Cerebellar cortex (tissue), 1 donor: ENCODE data around the gene PPP2R1A.
"Not testable (repeated sequence)": the region's sequence is repeated elsewhere in the genome, so short reads cannot be mapped to it uniquely, and the experiment has no call there.

Source experiments
- DNase-seq: peaks from one replicate; pipeline ENCODE4 v3.0.0-alpha.2; 2015; ENCODE audit warnings: low spot score

The PPP2R1A gene

DNA sequence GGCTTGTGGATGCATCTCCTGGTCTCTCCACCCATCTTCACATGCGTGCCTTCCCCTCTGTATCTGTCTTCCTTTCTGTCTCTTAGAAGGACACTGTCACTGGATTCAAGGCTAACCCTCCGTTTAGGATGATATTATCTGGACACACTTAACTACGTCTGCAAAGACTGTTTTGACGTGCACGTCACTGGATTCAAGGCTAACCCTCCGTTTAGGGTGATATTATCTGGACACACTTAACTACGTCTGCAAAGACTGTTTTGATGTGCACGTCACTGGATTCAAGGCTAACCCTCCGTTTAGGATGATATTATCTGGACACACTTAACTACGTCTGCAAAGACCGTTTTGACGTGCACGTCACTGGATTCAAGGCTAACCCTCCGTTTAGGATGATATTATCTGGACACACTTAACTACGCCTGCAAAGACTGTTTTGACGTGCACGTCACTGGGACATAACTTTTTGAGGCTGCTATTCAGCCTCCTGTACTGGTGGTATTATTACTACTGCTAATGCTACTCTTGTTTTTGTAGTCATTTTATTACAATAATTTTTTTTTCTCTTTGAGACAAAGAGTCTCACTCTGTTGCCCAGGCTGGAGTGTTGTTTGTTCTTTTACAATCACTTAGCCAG is 11.0 kb downstream of the PPP2R1A start:
- not testable (repeated sequence) for DNase-seq

DNA sequence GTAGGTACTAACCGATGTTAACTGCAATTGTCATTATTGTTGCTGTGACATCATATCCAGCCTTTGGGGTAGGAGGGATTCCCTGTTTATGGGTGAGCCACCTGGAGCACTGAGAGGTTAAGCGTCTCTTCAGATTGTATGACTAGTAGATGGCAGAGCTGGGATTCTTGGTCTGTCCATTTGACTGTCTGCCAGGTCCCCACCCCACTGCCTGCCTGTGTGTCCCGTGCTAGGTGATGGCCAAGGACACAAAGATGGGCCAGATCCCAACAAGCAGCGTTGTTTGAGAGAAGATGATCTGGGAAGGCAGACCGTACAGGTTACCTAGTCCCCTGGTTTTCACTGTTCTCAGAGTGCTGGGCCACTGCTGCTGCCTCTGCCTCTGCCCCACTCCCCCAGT is 16.6 kb downstream of the PPP2R1A start:
- no peak for DNase-seq

DNA sequence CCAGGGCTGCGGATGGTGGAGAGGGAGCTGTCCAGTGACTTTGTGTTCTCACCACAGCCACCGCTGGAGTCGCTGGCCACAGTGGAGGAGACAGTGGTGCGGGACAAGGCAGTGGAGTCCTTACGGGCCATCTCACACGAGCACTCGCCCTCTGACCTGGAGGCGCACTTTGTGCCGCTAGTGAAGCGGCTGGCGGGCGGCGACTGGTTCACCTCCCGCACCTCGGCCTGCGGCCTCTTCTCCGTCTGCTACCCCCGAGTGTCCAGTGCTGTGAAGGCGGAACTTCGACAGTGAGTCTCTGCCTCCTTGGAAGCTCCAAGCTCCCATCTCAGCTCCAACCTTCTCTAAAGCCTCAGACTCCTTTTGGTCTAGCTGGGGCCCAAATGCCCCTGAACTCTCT is 21.4 kb downstream of the PPP2R1A start:
- no peak for DNase-seq

DNA sequence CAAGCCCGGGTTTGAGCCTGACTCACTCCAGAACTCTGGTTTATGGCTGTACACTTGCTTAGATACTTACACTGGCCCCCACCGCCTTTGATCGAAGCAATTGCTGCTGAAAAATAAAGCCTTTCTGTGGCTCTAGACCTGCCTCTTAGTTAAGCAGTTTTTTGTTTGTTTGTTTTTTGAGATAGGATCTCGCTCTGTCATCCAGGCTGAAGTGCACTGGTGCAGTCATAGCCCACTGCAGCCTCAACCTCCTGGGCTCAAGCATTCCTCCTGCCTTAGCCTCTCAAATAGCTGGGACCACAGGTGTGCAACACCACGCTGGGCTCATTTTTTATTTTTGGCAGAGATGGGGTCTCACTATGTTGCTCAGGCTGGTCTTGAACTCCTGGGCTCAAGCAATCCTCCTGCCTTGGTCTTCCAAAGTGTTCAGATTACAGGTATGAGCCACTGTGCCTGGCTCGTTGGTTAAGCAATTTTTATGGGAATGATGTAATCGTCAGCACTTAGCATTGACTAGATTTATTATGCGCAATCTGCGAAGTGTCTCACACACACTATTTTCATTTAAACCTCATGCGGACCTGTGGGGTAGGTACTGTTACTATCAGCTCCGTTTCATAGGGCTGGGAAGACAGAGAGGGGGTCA is 22.2 kb downstream of the PPP2R1A start:
- DNase-seq, result no peak

DNA sequence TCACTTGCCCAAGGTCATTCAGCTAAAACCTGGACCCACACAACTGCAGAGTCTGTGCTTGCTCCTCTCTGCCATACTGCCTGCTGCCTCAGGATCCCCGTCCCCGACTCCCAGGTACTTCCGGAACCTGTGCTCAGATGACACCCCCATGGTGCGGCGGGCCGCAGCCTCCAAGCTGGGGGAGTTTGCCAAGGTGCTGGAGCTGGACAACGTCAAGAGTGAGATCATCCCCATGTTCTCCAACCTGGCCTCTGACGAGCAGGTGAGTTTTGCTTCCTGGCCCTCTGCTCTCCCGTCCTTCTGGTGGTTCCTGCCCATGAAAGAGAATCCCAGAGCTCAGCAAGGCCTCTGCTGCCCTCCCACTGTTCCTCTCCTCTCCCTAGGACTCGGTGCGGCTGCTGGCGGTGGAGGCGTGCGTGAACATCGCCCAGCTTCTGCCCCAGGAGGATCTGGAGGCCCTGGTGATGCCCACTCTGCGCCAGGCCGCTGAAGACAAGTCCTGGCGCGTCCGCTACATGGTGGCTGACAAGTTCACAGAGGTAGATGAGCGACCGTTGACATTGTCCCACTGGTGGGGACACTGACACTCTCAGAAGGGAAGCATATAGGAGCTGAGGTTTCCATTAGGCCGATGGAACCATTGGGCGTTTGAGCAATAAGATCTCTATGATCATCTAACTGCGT is 22.9 kb downstream of the PPP2R1A start:
- DNase-seq, result no peak

DNA sequence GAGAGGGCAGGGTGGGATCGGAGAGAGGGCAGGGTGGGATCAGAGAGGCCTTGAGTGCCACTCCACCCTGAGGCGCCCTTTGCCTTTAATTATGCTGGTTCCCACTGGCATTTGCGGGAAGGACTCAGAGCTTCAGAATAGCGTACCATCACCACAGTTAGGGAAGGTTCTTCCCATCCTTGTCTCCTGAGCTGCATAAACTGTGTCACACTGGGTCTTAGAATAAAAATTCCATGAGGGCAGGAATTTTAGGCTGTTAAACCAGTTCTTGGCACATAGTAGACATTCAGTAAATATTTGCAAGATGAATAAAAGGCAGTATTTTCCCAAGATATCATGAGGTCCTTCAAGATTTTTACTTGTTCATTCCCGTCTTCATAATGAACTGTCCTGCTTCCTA is 24.4 kb downstream of the PPP2R1A start:
- no peak for DNase-seq

DNA sequence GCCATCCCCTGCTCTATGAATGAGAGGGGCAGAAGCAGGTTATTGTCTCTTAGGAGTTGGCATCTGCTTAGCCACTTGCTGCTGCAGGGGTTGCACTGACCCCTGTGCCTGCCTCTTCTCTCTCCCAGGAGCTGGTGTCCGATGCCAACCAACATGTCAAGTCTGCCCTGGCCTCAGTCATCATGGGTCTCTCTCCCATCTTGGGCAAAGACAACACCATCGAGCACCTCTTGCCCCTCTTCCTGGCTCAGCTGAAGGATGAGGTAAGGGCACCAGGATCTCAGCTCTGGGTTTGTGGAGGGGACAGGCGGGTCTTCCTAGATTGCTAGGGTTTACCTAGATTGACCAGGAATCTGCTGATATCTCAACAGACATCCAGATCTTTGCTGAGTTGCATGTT is 26.5 kb downstream of the PPP2R1A start:
- no peak for DNase-seq

DNA sequence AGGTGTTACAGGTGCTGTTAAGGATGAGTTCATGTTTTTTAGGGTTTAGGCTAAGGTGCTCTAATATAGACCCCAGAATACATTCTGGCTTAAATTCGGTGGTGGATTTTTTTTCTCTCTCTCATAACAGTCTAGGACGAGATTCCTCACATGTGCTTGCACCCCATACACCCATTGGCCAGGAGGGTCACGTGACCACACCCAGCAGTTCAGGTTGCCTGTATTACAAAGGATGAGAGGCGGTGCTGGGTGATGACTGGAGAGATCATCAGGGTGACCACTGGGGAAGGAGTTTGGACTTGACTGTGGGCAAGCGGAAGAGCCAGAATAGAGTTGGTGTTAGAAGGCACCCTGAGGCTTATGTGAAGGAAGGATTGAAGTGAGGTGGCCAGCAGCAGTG is 27.7 kb downstream of the PPP2R1A start:
- DNase-seq, result no peak

DNA sequence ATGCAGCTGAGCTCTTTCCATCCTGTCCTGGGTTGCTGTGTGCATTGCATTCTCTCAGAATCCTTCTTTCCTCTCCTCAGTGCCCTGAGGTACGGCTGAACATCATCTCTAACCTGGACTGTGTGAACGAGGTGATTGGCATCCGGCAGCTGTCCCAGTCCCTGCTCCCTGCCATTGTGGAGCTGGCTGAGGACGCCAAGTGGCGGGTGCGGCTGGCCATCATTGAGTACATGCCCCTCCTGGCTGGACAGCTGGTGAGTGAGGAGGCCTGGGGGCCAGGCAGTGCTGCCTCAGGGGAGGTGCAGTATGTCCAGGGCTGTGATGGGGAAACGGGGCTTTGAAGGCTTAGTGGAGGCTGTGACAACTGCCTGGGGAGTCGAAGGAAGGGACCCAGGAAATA is 29.8 kb downstream of the PPP2R1A start:
- DNase-seq, result no peak

DNA sequence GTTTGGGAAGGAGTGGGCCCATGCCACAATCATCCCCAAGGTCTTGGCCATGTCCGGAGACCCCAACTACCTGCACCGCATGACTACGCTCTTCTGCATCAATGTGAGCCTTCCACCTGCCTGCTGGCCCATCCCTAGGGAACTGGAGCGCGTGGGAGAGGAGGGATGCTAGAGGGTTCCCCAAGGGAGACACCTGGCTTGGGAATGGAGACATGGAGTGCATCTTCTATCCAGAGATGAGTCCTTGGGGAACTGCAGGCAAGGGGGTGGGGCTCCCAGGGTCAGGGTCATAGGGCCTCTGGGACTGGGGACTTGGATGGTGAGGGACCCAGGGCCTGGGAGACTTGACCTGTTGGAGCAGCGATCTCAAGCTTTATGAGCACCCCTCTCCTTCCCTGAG is 31.2 kb downstream of the PPP2R1A start:
- DNase-seq, result no peak

DNA sequence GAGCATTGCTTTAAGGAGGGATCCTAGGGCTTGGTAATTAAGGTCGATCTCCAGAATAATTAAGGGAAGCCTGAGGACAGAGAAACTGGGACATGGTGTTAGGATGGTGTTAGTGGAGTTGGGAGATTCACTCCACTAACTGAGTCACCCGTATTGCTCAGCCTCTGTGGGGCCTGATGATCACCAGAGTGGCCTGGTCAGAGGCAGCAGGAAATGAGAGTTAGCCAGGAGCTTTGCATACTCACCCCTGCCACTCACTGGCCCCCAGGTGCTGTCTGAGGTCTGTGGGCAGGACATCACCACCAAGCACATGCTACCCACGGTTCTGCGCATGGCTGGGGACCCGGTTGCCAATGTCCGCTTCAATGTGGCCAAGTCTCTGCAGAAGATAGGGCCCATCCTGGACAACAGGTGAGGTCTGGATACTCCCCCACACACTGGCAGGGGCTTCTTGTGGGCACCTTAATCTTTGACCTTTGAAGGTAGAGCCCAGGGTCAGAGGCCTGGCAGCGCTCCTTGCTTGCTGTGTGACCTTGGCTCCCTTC is 32.1 kb downstream of the PPP2R1A start:
- DNase-seq, result no peak

DNA sequence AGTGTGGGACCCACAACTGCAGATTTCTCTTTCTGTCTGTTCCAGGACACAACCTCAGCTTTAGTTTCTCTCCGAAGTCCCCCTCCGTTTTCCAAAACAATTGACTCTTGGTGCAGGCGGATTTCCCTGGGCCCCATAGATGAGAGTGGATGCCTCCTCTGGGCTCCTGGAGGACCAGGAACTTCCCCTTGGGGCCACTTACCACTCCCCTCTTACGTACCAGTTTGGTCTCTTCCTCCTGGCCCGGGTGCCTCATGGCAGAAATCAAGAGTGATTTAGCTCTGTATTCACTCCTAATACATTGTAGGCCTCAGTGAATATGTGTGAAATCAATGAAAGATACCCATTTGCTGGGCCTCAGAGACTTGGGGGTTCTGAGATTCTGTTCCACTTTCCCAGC is 34.4 kb downstream of the PPP2R1A start:
- DNase-seq, result no peak

DNA sequence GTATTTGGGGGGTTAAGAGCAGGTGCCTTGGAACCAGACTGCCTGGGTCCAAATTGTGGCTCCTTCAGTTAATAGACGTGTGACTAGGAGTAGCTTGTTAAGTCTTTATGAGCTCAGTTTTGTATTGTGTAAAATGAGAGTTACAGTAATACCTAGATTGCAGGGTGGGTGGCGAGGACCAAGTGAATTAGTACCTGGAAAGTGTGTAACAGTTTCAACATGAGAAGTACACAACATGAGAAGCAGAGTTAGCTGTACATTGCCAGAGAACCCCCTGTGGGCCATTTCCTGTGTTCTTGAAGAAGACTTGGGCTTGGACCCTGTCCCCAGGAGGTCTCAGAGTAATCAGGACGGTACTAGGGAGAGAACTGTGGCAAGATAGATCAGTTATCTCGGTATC is 36.8 kb downstream of the PPP2R1A start:
- DNase-seq, result no peak

DNA sequence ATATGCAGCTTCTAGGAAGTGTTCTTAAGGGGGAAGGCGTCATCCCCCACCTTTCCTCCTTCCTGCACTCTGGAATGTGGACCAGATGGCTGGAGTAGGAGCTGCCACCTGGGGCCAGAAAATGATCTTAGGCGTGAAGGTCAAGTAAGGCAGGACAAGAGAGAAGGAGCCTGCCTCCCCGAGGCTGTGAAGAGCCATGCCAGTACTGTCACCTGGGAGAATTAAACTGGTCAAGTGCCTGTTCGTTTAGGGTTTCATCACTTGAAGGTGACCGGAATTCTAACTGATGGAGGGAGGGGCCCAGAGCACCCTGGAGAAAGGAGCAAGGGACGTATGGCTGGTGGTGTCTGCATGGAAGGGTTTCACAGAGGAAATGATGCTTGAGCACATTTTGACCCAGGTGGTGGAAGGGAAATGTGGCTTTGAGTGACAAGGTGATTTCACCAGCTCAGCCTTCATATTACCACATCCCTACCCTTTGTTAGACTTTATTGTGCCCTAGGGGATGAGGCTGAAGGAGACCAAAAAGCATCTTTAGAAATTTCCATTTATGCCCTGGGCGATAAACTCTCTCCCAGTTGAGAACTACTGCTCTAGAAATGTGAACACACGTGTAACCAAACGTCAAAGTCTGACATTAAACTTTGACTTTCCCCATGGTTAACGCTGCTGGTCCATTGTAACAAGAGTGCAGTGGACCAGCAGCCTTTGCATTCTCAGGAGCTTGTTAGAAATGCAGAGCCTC is 37.5 kb downstream of the PPP2R1A start:
- DNase-seq, result no peak

DNA sequence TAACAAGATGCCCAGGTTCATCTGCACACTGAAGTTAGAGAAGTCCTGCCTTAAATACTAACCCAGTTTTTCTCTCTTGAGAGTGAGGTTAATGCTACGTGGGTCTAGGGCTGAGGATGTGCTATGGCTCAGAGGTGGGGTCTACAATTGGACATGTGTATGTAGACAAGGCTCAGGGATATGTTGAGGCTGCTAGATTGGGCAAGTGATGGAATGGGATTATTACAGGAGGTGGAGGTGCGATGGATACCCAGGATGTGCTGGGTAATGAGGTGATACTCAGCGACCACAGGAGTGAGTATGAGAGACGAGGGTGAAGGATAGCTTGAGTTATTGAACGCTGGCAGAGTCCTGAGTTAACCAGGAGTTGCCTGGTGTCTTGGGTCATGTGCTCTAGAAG is 38.1 kb downstream of the PPP2R1A start:
- DNase-seq, result no peak

DNA sequence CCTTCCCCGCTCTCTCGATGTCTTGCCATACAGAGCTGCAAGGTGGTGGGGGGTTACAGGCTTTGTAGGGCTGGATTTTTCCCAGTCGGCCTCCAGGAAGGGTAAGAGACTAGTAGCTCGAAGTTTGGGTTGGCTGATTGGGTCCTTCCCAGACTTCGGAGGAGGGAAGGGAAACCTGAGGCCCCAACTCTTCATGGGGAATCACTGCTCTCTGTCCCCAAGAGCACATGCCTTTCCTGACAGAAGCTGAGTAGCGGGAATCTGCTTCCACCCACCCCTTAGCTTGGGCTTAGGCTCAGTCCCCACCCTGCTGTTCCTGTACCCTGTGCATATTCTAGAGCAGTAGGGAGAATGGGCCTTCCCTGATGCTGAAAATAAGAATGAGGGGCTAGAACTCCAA is 39.7 kb downstream of the PPP2R1A start:
- DNase-seq, result no peak

DNA sequence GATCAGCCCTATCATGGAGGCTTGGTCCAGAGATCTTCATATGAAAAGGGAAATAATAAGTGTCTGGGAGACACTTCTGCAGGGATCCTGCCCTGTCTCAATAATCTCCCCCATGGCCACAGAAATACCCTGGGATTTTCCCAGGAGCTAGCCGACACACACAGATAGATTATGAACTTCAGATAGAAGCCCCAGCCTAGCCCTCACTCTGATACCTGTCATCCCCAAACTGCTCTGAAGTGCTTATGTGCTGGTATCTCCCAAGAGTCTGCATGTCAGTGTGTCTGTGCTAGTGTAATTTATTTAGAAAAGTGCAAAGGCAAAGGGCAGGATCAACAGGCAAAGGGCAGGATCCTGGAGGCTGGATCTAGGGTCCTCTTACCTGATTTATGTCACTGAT is 40.8 kb downstream of the PPP2R1A start:
- no peak for DNase-seq

DNA sequence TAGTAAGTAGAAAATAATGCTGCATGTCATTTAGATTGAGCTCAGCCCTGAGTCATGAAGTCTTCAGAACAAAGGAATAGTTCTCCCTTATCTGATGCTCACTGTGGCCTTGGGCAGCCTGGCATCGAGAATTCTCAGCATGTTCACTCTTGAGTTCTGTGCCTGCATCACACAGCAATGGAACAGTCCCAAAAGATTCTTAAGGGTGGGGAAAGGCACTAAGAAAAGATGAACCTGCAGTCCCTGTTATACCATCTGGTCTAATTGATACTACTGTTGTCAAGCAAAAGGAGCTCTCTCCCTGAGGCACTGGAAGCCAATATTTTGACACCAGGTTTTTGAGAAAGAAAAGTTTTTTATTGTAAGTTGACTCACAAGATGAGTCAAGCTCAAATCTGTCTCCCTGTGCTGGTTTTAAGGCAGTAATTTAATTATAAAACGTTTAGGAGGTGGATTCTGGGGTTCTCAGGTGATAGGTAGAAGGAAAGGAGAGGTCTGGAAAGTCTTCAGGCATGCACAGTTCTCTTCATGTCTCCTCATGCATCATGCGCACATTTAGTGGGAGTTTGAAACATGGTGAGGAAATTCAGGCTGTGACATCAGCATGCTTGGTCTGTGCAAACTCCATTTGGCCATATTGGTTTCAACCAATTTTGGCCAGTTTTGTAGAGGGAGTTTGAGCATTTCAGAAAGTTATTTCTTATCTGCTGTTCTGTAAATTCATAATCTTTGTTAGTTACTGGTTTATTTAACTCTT is 41.5 kb downstream of the PPP2R1A start:
- DNase-seq, result no peak

DNA sequence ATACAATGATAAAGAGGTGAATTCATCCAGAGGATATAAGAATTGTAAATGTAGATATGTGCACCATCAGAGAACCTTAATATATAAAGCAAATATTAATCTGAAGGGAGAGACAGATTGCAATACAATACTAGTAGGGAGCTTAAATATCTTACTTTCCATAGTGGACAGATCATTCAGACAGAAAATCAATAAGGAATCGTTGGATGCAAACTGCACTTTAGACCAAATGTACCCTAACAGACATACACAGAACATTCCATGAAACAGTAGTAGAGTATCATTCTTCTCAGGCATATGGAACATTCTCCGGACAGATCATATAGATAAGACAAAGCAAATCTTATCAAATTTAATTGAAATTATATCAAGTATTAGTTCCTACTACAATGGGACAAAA is 44.6 kb downstream of the PPP2R1A start:
- no peak for DNase-seq

DNA sequence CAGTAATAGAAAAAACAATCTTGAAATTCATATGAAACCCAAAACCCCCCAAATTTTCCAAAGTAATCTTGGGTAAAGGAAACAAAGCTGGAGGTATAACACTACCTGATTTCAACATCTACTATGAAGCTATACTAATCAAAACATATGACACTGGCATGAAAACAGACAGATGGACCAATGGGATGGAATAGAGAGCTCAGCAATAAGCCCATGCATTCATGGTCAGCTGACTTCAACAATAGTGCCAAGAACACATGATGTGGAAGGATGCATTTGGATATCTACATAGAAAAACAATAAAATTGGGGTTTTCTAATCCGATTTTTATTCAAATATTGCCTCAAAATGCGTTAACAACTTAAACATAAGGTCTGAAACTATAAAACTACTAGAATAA is 47.3 kb downstream of the PPP2R1A start:
- no peak for DNase-seq

DNA sequence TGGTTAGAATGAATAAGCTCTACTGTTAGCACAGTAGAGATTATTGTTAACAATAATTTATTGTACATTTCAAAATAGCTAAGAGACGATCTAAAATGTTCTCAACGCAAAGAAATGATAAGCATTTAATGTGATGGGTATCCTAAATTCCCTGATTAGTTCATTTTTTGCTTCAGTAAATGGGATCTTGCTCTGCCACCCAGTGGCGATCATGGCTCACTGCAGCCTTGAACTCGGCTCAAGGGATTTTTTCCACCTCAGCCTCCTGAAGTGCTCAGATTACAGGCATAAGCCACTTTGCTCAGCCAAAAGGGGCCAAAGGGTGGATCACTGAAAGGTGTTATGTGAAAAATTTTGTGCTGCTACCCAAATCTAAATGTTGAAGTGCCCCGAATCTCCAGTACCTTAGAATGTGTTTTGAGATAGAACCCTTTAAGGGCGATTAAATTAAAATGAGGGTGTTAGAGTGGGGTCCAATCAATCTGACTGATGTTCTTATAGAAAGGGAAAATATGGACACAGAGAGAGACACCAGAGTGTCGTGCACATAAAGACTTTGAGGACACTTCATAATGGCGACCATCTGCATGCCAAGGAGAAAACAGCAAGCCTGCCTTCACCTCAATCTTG is 48.0 kb downstream of the PPP2R1A start:
- DNase-seq, result peak; percentile 74
